MM.1S (cell line): ENCODE measurements around the gene ADCY9.

Experiments
- DNase-seq: peaks from one replicate; pipeline ENCODE4 v3.0.0-alpha.2; 2015
- H2AFZ ChIP-seq: fragments of 300-600 bp; sonication (generic); 2 replicates; pipeline ENCODE4 v1.6.0; 2016; ENCODE audit warnings: antibody characterized with exemption, low read length
- H3F3A ChIP-seq: fragments of 300-600 bp; sonication (generic); 2 replicates; pipeline ENCODE4 v1.6.1; 2016; ENCODE audit warnings: mild to moderate bottlenecking, antibody characterized with exemption, low read length, moderate library complexity, mixed read lengths; ENCODE audit not compliant: insufficient read depth
- H3K27ac ChIP-seq: fragments of 300-600 bp; sonication (generic); 2 replicates; pipeline ENCODE4 v1.5.1; 2016; ENCODE audit warnings: mild to moderate bottlenecking, low read length
- H3K27me3 ChIP-seq: fragments of 300-600 bp; sonication (generic); replicated peaks from 2 replicates; pipeline ENCODE4 v1.6.0; 2016; ENCODE audit warnings: low read length; ENCODE audit not compliant: insufficient read depth
- H3K36me3 ChIP-seq: fragments of 300-600 bp; sonication (generic); replicated peaks from 2 replicates; pipeline ENCODE4 v1.6.1; 2016; ENCODE audit warnings: mild to moderate bottlenecking, low read length, mixed read lengths; ENCODE audit not compliant: insufficient read depth
- H3K4me1 ChIP-seq: fragments of 300-600 bp; sonication (generic); 2 replicates; pipeline ENCODE4 v1.6.1; 2016; ENCODE audit warnings: low read length, mixed read lengths
- H3K4me2 ChIP-seq: fragments of 300-600 bp; sonication (generic); 2 replicates; pipeline ENCODE4 v1.6.0; 2016; ENCODE audit warnings: low read depth, low read length
- H3K4me3 ChIP-seq: fragments of 300-600 bp; sonication (generic); 2 replicates; pipeline ENCODE4 v1.5.1; 2016; ENCODE audit warnings: low read length, mixed read lengths
- H3K79me2 ChIP-seq: fragments of 300-600 bp; sonication (generic); 2 replicates; pipeline ENCODE4 v1.6.1; 2016; ENCODE audit warnings: mixed run types, low read length, mixed read lengths
- H3K9ac ChIP-seq: fragments of 300-600 bp; sonication (generic); 2 replicates; pipeline ENCODE4 v1.6.1; 2016; ENCODE audit warnings: low read length, mixed read lengths
- H3K9me2 ChIP-seq: fragments of 300-600 bp; sonication (generic); replicated peaks from 2 replicates; pipeline ENCODE4 v1.6.1; 2016; ENCODE audit warnings: mild to moderate bottlenecking, low read length, mixed read lengths; ENCODE audit not compliant: insufficient read depth
- H3K9me3 ChIP-seq: fragments of 300-600 bp; sonication (generic); replicated peaks from 2 replicates; pipeline ENCODE4 v1.6.1; 2016; ENCODE audit warnings: mild to moderate bottlenecking, low read length, mixed read lengths; ENCODE audit not compliant: insufficient read depth
- H4K20me1 ChIP-seq: fragments of 300-600 bp; sonication (generic); 2 replicates; pipeline ENCODE4 v1.6.1; 2016; ENCODE audit warnings: mild to moderate bottlenecking, low read length, moderate library complexity, mixed read lengths; ENCODE audit not compliant: insufficient read depth
- EZH2 ChIP-seq: fragments of 300-600 bp; sonication (generic); optimal IDR thresholded peaks from 2 replicates; pipeline ENCODE3; 2017; ENCODE audit warnings: low read depth, mild to moderate bottlenecking, antibody characterized with exemption, low read length, mixed read lengths
- EZH2phosphoT487 ChIP-seq: fragments of 300-600 bp; sonication (generic); IDR thresholded peaks from 2 replicates; pipeline ENCODE4 v1.6.1; 2018; ENCODE audit warnings: antibody characterized with exemption, low read length
- TF ChIP-seq, protein P1 (sequence below): fragments of 300-600 bp; sonication (generic); IDR thresholded peaks from 2 replicates; pipeline ENCODE4 v1.5.1; 2016; ENCODE audit warnings: antibody characterized with exemption, low read length, mixed read lengths

Gene ADCY9

GRCh38 chr16:4096509-4096908 is 19.7 kb downstream of the ADCY9 start:
- TF ChIP-seq, protein P1, sequence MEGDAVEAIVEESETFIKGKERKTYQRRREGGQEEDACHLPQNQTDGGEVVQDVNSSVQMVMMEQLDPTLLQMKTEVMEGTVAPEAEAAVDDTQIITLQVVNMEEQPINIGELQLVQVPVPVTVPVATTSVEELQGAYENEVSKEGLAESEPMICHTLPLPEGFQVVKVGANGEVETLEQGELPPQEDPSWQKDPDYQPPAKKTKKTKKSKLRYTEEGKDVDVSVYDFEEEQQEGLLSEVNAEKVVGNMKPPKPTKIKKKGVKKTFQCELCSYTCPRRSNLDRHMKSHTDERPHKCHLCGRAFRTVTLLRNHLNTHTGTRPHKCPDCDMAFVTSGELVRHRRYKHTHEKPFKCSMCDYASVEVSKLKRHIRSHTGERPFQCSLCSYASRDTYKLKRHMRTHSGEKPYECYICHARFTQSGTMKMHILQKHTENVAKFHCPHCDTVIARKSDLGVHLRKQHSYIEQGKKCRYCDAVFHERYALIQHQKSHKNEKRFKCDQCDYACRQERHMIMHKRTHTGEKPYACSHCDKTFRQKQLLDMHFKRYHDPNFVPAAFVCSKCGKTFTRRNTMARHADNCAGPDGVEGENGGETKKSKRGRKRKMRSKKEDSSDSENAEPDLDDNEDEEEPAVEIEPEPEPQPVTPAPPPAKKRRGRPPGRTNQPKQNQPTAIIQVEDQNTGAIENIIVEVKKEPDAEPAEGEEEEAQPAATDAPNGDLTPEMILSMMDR = no peak
- no peak for TF ChIP-seq EZH2phosphoT487
- TF ChIP-seq EZH2 = no peak
- H3K9me2 ChIP-seq = no peaks in the 10 kb centered on the region
- H3K4me1 ChIP-seq = no peaks in the 10 kb centered on the region
- H3K9me3 ChIP-seq = no peaks in the 10 kb centered on the region
- H3K4me2 ChIP-seq = no peak overlapping the region
- no peaks in the 10 kb centered on the region for H3K79me2 ChIP-seq
- no peak overlapping the region for H2AFZ ChIP-seq
- peaks cover 7% of the 10 kb centered on the region; the same call in 1 of the 2 replicates for H3K27me3 ChIP-seq
- no peaks in the 10 kb centered on the region for H4K20me1 ChIP-seq
- H3K9ac ChIP-seq = no peak overlapping the region
- no peaks in the 10 kb centered on the region for H3F3A ChIP-seq
- no peak overlapping the region for H3K27ac ChIP-seq
- no peak overlapping the region for H3K4me3 ChIP-seq
- no peaks in the 10 kb centered on the region for H3K36me3 ChIP-seq
- DNase-seq = no peak

- no peaks in the 10 kb centered on the region for H3K4me1 ChIP-seq
These were observed 22.0 kb downstream of the ADCY9 start for GRCh38 chr16:4094127-4094773.

GRCh38 chr16:4093495-4094126 is 22.6 kb downstream of the ADCY9 start:
- no peak for DNase-seq
- H3K4me2 ChIP-seq = no peak overlapping the region
- no peak overlapping the region for H3K4me3 ChIP-seq
- H3K9ac ChIP-seq = no peak overlapping the region
- no peaks in the 10 kb centered on the region for H3K4me1 ChIP-seq
- no peaks in the 10 kb centered on the region for H3K9me2 ChIP-seq
- H3K79me2 ChIP-seq = no peaks in the 10 kb centered on the region
- no peaks in the 10 kb centered on the region for H3K9me3 ChIP-seq
- H3K27me3 ChIP-seq = peaks cover 10% of the 10 kb centered on the region; the same call in 1 of the 2 replicates
- no peaks in the 10 kb centered on the region for H3F3A ChIP-seq
- no peaks in the 10 kb centered on the region for H4K20me1 ChIP-seq
- no peak overlapping the region for H3K27ac ChIP-seq
- no peaks in the 10 kb centered on the region for H3K36me3 ChIP-seq
- TF ChIP-seq EZH2phosphoT487 (no peak), EZH2 (no peak)
- TF ChIP-seq, protein P1 = no peak
- H2AFZ ChIP-seq = no peak overlapping the region

More at GRCh38 chr16:4094127-4094773, 22.0 kb downstream of the ADCY9 start:
- H3K9me3 ChIP-seq = no peaks in the 10 kb centered on the region
- no peak overlapping the region for H3K4me2 ChIP-seq
- no peaks in the 10 kb centered on the region for H3K36me3 ChIP-seq
- H3K9me2 ChIP-seq = no peaks in the 10 kb centered on the region
- TF ChIP-seq, protein P1 = no peak
- no peak for TF ChIP-seq EZH2phosphoT487
- TF ChIP-seq EZH2 = no peak
- DNase-seq = no peak
- H3K4me3 ChIP-seq = no peak overlapping the region
- peaks cover 7% of the 10 kb centered on the region; the same call in 1 of the 2 replicates for H3K27me3 ChIP-seq
- H2AFZ ChIP-seq = no peak overlapping the region
- H3F3A ChIP-seq = no peaks in the 10 kb centered on the region
- H3K9ac ChIP-seq = no peak overlapping the region
- no peaks in the 10 kb centered on the region for H3K79me2 ChIP-seq
- H3K27ac ChIP-seq = no peak overlapping the region
- H4K20me1 ChIP-seq = no peaks in the 10 kb centered on the region
